Activated naive CD8-positive, alpha-beta T cell treated with anti-CD3 and anti-CD28 coated beads for 36 hours (primary cell): Measurements from ENCODE around the gene LIPC. TPM values are rescaled to one million over a fixed set of nuclear protein-coding genes. Genes with fewer than 3 reads are reported as not detected.

ENCODE experiments used
- DNase-seq: peaks from one replicate; pipeline ENCODE4 v3.0.0; 2021
- H3K27ac Mint-ChIP-seq: one replicate; pipeline ENCODE4 v1.8.0; 2022; ENCODE audit warnings: mild to moderate bottlenecking, moderate library complexity, mixed read lengths
- H3K27me3 Mint-ChIP-seq: one replicate; pipeline ENCODE4 v1.8.0; 2022; ENCODE audit warnings: mild to moderate bottlenecking, mixed read lengths
- H3K36me3 Mint-ChIP-seq: one replicate; pipeline ENCODE4 v1.8.0; 2021; ENCODE audit warnings: mild to moderate bottlenecking, mixed read lengths
- H3K4me1 Mint-ChIP-seq: one replicate; pipeline ENCODE4 v1.8.0; 2021; ENCODE audit warnings: mixed read lengths
- H3K4me3 Mint-ChIP-seq: one replicate; pipeline ENCODE4 v1.8.0; 2022; ENCODE audit warnings: mild to moderate bottlenecking, moderate library complexity, mixed read lengths
- H3K9me3 Mint-ChIP-seq: one replicate; pipeline ENCODE4 v1.8.0; 2022; ENCODE audit warnings: mixed read lengths
- total RNA-seq, 2 experiments: library from RNA; stranded (reverse); gene quantifications; one replicate each; pipeline ENCODE4 v1.2.3, GENCODE V29; 2021

LIPC gene
- total RNA-seq, 2 experiments from 2014 or later: 1.5 to 1.8 TPM

DNA sequence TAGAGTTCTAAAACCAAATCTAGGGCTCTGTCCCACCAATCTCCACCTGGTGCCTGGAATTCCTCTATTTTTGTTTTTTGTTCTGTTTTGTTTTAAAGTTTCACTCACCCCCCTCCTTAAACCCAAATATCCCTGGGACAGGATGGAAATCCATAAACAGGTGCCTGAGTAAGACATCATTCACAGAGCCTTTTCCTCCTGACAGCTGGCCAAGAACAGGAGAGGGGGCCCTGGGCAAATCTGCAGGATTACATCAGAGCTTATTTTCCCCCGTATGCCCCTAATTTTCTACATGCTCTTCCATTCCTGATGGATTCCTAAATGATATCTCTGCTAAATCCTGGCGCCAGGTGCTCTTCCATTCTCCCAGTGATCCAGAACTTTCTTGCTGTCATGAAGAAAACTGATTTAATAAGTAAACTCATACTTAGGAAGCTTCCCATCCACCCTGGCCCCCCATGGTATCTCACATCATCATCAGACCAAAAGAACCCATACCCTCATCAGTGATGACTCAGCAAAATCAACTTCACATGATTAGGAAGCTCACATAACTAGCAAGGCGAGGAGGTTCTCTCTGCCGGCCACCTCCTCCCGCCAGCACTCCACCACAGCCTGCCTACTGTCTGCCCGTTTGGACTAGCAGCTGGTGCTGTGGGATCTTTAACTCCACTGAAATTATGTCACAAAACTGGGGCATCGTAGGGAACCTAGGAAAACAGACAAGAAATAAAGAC is 61.0 kb downstream of the LIPC start:
- Mint-ChIP-seq H3K27ac (peak overlapping the region; percentile 35), H3K36me3 (no peaks in the 10 kb centered on the region), H3K9me3 (peaks cover 2% of the 10 kb centered on the region), H3K27me3 (no peaks in the 10 kb centered on the region), H3K4me3 (no peak overlapping the region), H3K4me1 (peaks cover 46% of the 10 kb centered on the region)
- no peak for DNase-seq

DNA sequence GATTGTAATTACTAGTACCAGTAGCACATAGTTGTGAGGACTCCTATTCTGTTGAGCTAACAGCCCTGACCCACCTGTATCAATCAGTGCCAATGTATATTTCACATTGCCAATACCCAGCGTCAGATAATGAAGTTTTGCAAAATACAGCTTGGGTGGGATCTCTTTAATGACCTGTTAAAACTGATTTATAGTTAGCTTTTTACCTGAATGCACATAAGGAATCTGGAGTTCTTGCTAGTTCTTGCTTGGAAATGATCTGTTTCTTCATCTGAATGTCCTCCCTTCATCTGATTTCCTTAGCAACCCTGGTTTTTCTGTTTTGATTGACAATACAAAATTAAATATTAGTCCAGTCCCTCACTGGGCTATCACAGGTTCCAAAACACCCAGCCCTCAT is 62.8 kb downstream of the LIPC start:
- Mint-ChIP-seq H3K4me3 (no peak overlapping the region), H3K36me3 (no peaks in the 10 kb centered on the region), H3K27ac (no peak overlapping the region), H3K27me3 (no peaks in the 10 kb centered on the region), H3K4me1 (peaks cover 46% of the 10 kb centered on the region), H3K9me3 (peaks cover 2% of the 10 kb centered on the region)
- no peak for DNase-seq

- DNase-seq: no peak
- Mint-ChIP-seq H3K36me3 (no peaks in the 10 kb centered on the region), H3K4me3 (no peak overlapping the region)
These were observed 64.2 kb downstream of the LIPC start for GRCh38 chr15:58495891-58496408.

GRCh38 chr15:58497046-58497785 is 65.4 kb downstream of the LIPC start:
- Mint-ChIP-seq H3K9me3 (peaks cover 2% of the 10 kb centered on the region), H3K27me3 (no peaks in the 10 kb centered on the region), H3K36me3 (no peaks in the 10 kb centered on the region), H3K4me1 (peaks cover 36% of the 10 kb centered on the region), H3K4me3 (no peak overlapping the region), H3K27ac (no peak overlapping the region)
- no peak for DNase-seq

More at GRCh38 chr15:58495891-58496408, 64.2 kb downstream of the LIPC start:
- Mint-ChIP-seq H3K27me3 (no peaks in the 10 kb centered on the region), H3K27ac (no peak overlapping the region), H3K4me1 (peaks cover 45% of the 10 kb centered on the region), H3K9me3 (peaks cover 2% of the 10 kb centered on the region)

DNA sequence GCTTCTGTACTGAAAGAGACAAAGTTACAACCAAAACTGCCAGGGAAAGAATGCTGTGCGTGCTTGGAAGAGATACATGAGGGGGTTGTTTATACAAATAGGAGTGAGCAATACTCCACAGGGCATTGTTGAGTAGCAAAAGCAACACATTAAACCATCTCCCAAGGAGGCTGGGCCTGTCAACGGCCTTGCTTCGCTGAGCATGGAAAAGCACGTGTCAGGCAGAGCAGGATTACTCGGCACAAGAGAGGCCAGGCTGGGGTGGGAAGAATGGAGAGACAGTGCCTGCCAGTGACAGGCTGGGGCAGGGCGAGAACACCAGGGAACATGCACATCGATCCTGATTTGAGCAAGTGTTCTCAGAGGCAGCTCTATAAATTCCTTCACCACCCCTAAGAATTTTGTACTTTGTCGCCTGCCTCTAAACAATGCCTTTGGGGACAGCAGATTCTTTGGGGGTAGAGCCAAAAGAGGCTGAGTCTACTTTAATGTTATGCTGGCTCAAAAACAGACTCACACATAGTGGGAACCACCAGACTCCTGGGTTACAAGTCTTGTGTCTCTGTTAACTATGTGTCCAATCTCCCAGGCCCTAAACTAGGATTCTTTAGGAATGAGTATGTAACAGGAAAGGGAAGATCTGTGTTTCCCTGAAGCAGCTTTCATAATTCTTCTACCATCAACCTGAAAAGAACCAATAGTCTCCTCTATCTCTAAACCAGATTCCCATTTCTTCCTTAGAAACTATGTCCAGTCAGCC is 67.2 kb downstream of the LIPC start:
- no peaks in the 10 kb centered on the region for H3K27me3 Mint-ChIP-seq
- no peaks in the 10 kb centered on the region for H3K36me3 Mint-ChIP-seq
- no peak overlapping the region for H3K4me3 Mint-ChIP-seq
- peaks cover 2% of the 10 kb centered on the region for H3K9me3 Mint-ChIP-seq
- no peak overlapping the region for H3K27ac Mint-ChIP-seq
- H3K4me1 Mint-ChIP-seq: peaks cover 28% of the 10 kb centered on the region
- DNase-seq: no peak

- no peaks in the 10 kb centered on the region for H3K27me3 Mint-ChIP-seq
- no peak overlapping the region for H3K27ac Mint-ChIP-seq
- peaks cover 24% of the 10 kb centered on the region for H3K4me1 Mint-ChIP-seq
- no peaks in the 10 kb centered on the region for H3K9me3 Mint-ChIP-seq
- no peak overlapping the region for H3K4me3 Mint-ChIP-seq
- no peak for DNase-seq
- no peaks in the 10 kb centered on the region for H3K36me3 Mint-ChIP-seq
These were observed 69.2 kb downstream of the LIPC start for GRCh38 chr15:58501006-58501405.

DNA sequence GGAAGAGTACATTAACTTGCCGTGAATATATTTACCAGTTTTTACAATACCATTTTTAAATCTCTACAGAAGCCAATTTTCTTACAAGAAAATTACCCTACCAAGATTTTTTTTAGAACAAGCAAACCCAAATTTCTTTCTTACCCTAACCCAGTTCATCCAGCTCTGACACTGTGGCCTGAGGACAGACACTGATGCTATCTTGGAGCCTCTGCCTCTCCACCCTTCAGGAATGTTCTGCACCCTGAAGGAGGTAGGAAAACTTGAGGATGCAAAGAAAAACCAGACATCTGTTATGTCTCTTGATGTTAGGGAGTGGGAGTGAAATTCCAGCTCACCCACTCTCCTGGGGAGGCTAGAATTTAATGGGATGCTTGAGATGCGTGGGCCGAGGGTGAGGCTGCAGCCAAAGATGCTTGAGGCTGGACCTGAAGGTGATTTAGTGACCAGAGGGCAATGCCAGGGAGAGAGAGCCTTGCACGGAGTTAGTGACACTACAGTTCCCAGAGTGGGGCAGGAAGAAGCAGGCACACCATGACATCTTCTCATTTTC is 69.9 kb downstream of the LIPC start:
- Mint-ChIP-seq H3K9me3 (no peaks in the 10 kb centered on the region), H3K4me1 (peaks cover 24% of the 10 kb centered on the region), H3K4me3 (no peak overlapping the region), H3K27ac (no peak overlapping the region), H3K36me3 (peaks cover under 1% of the 10 kb centered on the region), H3K27me3 (no peaks in the 10 kb centered on the region)
- no peak for DNase-seq

- Mint-ChIP-seq H3K27ac (no peak overlapping the region), H3K4me3 (no peak overlapping the region)
These were observed 71.6 kb downstream of the LIPC start for GRCh38 chr15:58503139-58504027.

DNA sequence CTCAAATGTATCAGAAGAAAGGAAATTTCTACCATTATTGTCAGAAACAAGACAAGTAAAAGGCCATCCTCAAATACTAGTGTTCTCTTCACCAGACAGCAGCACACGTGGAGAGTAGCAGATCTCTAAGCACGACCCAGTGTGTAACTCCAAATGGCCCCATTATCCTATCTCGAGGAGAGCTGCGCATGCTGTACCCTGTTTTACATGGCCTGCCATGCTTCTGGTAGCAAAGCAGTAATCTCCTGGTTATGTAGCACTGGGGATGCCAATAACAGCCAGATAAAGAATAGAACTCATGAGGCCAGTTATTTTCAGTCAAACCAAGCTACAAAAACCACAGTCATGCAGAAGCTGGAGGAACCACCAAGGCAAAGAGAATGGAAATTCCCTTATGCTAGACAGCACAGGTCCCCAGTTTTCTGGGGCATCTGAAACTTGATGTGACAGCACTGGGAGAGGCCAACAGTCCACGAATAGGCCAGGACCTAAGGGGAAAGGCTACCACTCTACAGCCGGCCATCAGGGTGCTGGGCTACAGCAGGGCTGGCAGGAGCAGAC is 73.0 kb downstream of the LIPC start:
- Mint-ChIP-seq H3K4me1 (peaks cover 25% of the 10 kb centered on the region), H3K27me3 (no peaks in the 10 kb centered on the region), H3K27ac (no peak overlapping the region), H3K36me3 (peaks cover 5% of the 10 kb centered on the region), H3K9me3 (peaks cover 3% of the 10 kb centered on the region), H3K4me3 (no peak overlapping the region)
- DNase-seq: no peak

More at GRCh38 chr15:58503139-58504027, 71.6 kb downstream of the LIPC start:
- no peaks in the 10 kb centered on the region for H3K27me3 Mint-ChIP-seq
- peaks cover 5% of the 10 kb centered on the region for H3K36me3 Mint-ChIP-seq
- peaks cover 25% of the 10 kb centered on the region for H3K4me1 Mint-ChIP-seq
- peaks cover 3% of the 10 kb centered on the region for H3K9me3 Mint-ChIP-seq
- no peak for DNase-seq

GRCh38 chr15:58505581-58505980 is 73.8 kb downstream of the LIPC start:
- Mint-ChIP-seq H3K36me3 (peaks cover 5% of the 10 kb centered on the region), H3K4me1 (peaks cover 25% of the 10 kb centered on the region), H3K27me3 (no peaks in the 10 kb centered on the region), H3K9me3 (peaks cover 3% of the 10 kb centered on the region), H3K4me3 (no peak overlapping the region), H3K27ac (no peak overlapping the region)
- no peak for DNase-seq

DNA sequence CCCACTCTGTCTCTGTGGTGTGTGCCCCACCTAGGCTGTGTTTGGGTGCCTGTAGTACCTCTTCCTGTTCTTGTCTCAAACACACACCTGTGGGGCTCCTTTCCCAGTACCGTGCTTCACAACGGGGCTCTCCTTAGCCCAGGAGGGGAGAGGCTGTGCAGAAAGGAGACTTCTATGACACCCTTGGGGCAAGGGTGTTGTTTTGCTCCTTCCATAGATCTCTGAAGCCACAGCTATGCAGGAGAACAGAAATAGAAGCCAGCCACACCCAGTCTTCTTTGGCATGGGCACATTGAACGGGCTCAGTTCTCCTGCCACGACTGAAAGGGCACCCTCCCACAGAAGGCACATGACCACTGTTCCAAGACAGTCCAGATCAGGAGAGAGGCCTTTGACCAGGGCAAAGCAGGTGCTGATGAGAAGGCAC is 74.3 kb downstream of the LIPC start:
- H3K4me1 Mint-ChIP-seq: peaks cover 25% of the 10 kb centered on the region
- H3K27ac Mint-ChIP-seq: no peak overlapping the region
- no peak overlapping the region for H3K4me3 Mint-ChIP-seq
- no peaks in the 10 kb centered on the region for H3K27me3 Mint-ChIP-seq
- H3K9me3 Mint-ChIP-seq: peaks cover 3% of the 10 kb centered on the region
- peaks cover 5% of the 10 kb centered on the region for H3K36me3 Mint-ChIP-seq
- no peak for DNase-seq

DNA sequence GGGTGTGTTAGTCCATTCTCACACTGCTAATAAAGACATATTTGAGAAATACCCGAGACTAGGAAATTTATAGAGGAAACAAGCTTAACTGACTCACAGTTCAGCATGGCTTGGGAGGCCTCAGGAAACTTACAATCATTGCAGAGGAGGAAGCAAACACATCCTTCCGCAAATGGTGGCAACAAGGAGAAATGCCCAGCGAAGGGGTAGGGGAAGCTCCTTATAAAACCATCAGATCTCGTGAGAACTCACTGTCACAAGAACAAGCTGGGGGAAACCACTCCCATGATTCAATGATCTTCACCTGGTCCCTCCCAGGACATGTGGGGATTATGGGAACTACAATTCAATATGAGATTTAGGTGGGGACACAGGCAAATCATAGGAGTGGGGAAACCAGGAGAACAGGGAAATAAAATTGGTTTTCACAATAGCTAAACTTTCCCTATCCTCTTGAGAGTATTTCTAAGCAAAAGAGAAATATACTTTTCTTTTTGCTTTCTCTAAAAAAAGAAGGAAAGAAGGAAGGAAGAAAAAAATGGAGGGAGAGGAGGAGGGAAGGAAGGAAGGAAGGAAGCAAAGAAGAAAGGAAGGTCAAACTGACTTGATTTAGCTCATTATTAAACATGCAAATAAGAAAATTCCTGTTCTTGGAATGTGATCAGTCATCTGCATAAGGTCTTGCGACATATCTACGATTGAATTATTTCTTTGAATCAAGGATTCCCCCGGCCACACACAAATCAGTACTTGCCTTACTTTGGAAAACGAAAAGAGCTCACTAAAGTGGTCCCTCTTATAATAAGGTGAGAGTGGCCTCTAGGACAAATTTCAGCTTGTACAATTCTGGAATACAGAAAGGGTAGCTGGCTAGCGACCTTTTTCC is 75.2 kb downstream of the LIPC start:
- H3K27me3 Mint-ChIP-seq: no peaks in the 10 kb centered on the region
- H3K4me1 Mint-ChIP-seq: peaks cover 25% of the 10 kb centered on the region
- peaks cover 3% of the 10 kb centered on the region for H3K9me3 Mint-ChIP-seq
- no peak for DNase-seq
- no peak overlapping the region for H3K27ac Mint-ChIP-seq
- peaks cover 5% of the 10 kb centered on the region for H3K36me3 Mint-ChIP-seq
- H3K4me3 Mint-ChIP-seq: no peak overlapping the region

DNA sequence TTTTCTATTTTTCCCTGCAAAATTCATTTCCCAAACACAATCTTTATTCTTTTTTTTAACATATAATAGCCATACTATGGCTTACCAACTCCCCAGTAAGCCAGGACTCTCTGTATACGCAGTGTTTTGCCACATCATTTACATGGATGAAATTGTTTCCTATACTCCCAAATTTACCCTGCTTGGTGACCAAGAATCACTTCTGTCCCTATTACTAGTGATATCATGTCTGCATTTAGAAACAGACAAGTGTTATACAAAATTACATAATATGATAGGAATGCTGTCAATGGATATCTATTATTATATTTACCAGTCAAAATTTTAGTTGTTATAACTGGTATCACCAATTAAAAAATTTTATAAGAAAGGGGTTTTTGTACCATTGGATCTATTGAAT is 77.8 kb downstream of the LIPC start:
- peaks cover 26% of the 10 kb centered on the region for H3K4me1 Mint-ChIP-seq
- H3K27ac Mint-ChIP-seq: no peak overlapping the region
- peaks cover 5% of the 10 kb centered on the region for H3K36me3 Mint-ChIP-seq
- peaks cover 3% of the 10 kb centered on the region for H3K9me3 Mint-ChIP-seq
- no peak overlapping the region for H3K4me3 Mint-ChIP-seq
- DNase-seq: no peak
- H3K27me3 Mint-ChIP-seq: no peaks in the 10 kb centered on the region
